ENCODE data around the gene RETREG1. TPM values are rescaled to one million over a fixed set of nuclear protein-coding genes. Genes with fewer than 3 reads are reported as not detected.

The RETREG1 gene
- total and polyA plus RNA-seq, 12 donors: 14.6 to 337 (median 216) TPM

DNA sequence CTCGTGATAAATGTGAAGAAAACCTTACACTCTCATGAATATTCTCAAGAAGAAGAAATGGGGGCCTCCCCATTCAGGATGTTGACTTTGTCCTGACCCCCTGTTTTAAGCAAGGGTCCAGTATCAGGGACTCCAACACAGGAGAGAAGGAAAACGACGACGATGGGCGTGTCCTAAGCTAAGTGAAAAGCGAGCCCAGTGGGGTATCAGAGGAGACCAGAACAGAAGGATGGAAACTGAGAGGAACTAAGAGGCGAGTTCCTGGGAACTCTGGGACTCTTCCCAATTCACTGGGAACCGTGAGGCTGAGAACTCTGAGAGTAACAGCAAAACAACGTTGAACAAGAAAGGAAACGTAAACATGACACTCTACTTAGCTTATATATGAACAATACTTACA, 14.6 kb downstream of the RETREG1 start:
- Histone ChIP-seq H3K4me1 (peaks cover 0 to 19% (median 15%) of the 10 kb centered on the region in 9 donors), H3K4me3 (no peak overlapping the region), H3K27ac (no peak overlapping the region), H3K9me3 (peaks cover 0 to 7% (median 0%) of the 10 kb centered on the region in 11 donors), H3K36me3 (peaks cover 0 to 3% (median 0%) of the 10 kb centered on the region in 9 donors), H3K27me3 (no peaks in the 10 kb centered on the region)
- TF ChIP-seq, protein P1, sequence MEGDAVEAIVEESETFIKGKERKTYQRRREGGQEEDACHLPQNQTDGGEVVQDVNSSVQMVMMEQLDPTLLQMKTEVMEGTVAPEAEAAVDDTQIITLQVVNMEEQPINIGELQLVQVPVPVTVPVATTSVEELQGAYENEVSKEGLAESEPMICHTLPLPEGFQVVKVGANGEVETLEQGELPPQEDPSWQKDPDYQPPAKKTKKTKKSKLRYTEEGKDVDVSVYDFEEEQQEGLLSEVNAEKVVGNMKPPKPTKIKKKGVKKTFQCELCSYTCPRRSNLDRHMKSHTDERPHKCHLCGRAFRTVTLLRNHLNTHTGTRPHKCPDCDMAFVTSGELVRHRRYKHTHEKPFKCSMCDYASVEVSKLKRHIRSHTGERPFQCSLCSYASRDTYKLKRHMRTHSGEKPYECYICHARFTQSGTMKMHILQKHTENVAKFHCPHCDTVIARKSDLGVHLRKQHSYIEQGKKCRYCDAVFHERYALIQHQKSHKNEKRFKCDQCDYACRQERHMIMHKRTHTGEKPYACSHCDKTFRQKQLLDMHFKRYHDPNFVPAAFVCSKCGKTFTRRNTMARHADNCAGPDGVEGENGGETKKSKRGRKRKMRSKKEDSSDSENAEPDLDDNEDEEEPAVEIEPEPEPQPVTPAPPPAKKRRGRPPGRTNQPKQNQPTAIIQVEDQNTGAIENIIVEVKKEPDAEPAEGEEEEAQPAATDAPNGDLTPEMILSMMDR (IDR thresholded peaks at IDR 0.05): no peak
- intact Hi-C loops (cut with DNase I): no loop called here
- 80% methylated on average over 10 of the region's 10 CpGs for WGBS, 2 donors
- DNase-seq (no peak), ATAC-seq (no peak)

DNA sequence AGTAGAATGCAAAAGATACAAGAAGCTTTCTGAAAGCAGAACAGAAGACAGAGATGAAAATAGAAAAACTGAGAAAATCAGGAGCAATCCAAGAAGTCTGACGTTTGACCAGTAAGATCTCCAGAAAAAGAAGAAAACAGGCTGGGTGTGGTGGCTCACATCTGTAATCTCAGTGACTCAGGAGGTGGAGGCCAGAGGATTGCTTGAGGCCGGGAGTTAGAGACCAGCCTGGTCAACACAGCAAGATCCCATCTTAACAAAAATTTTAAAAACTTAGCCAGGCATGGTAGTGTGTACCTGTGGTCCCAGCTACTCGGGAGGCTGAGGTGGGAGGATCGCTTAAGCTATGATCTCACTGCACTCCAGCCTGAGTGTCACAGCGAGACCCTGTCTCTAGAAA, 15.9 kb downstream of the RETREG1 start:
- TF ChIP-seq, protein P1 (IDR thresholded peaks at IDR 0.05): no peak
- WGBS, 2 donors: 80 to 82% methylated on average over 5 of the region's 5 CpGs
- H3K4me1 ChIP-seq: peaks cover 0 to 30% (median 23%) of the 10 kb centered on the region in 9 donors

DNA sequence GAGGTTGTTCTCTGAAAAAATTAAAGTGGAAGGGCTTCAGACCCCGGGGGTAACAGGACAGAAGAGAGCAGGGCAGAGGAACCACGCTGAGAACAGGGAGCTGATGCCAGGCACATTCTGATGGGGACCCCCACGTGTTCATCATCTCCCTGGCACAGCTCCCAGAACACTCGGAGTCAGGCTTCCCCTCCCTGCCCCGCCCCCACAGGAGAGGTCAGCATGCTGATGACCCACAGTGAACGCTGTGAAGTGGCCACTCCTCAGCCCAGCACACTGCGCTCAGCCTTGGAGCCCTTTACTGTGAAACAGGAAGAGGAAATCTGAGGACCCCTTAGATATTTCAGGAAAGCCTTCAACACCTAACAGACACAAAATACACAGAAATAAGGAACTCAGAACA, 16.4 kb downstream of the RETREG1 start:
- 5 to 8% methylated on average over 7 of the region's 7 CpGs for WGBS, 2 donors
- peak; percentile 61 to 84 for DNase-seq
- peaks cover 0 to 33% (median 25%) of the 10 kb centered on the region in 9 donors for H3K4me1 ChIP-seq

More for the DNA sequence above, 15.9 kb downstream of the RETREG1 start:
- intact Hi-C loops (cut with DNase I): no loop called here
- DNase-seq (no peak), ATAC-seq (no peak)
- peak overlapping the region in 1 of 10 donors; percentile 25 for H3K27ac ChIP-seq
- H3K4me3 ChIP-seq: no peak overlapping the region
- no peaks in the 10 kb centered on the region for H3K27me3 ChIP-seq
- H3K36me3 ChIP-seq: peaks cover 0 to 3% (median 0%) of the 10 kb centered on the region in 9 donors
- peaks cover 0 to 7% (median 0%) of the 10 kb centered on the region in 11 donors for H3K9me3 ChIP-seq

DNA sequence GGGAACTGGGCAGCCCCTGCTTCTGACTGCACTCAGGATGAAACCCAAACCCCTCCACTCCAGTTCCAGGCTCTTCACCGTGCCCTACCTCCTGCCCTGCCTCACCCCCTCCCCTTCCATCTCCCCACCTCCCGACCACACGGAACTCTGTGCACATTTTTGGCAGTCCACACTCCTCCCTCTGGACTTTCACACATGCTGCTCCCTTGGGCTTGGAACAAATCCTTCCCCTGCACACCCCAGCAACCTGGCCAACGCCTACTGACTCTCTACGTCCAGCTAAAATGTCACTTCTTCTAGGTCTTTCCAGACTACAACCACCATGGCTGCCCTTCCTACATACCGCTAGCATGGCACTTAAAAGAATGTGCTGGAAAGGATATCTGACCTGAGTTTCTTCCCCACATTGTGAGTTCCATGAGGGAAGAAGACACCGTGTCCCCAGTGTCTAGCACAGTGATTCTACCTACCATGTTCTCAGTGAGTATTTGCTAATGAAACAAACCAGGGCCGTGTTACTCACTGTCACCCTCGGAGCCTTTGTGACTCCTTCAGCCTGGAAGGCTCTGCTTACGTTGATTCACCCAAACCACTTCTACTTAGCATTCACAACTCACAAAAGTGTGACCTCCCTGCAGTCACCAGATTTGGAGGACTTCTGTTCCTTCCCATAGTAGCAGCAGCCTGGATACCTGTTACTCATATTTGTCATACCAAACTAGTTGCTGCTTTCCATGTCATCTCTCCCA, 18.7 kb downstream of the RETREG1 start:
- peak in 5 of 8 donors; percentile 7 to 56 (median 34) for ATAC-seq
- no peaks in the 10 kb centered on the region for H3K27me3 ChIP-seq
- peaks cover 3 to 40% (median 29%) of the 10 kb centered on the region in 9 donors for H3K4me1 ChIP-seq
- H3K9me3 ChIP-seq: no peaks in the 10 kb centered on the region
- 52 to 65% methylated on average over 10 of the region's 10 CpGs for WGBS, 2 donors
- no peak overlapping the region for H3K4me3 ChIP-seq
- intact Hi-C loops (cut with DNase I): no loop called here
- TF ChIP-seq, protein P1 (IDR thresholded peaks at IDR 0.05): no peak
- DNase-seq: no peak
- peaks cover 0 to 3% (median 0%) of the 10 kb centered on the region in 9 donors for H3K36me3 ChIP-seq
- peak overlapping the region in 3 of 10 donors; percentile 11 to 29 (median 22) for H3K27ac ChIP-seq

More for the DNA sequence above, 16.4 kb downstream of the RETREG1 start:
- intact Hi-C loops (cut with DNase I): no loop called here
- ATAC-seq: peak; percentile 60 to 85 (median 78)
- TF ChIP-seq, protein P1 (IDR thresholded peaks at IDR 0.05): no peak
- Histone ChIP-seq H3K4me3 (no peak overlapping the region), H3K36me3 (peaks cover 0 to 3% (median 0%) of the 10 kb centered on the region in 9 donors), H3K27me3 (no peaks in the 10 kb centered on the region), H3K9me3 (peaks cover 0 to 2% (median 0%) of the 10 kb centered on the region in 11 donors), H3K27ac (peak overlapping the region in 1 of 10 donors; percentile 25)

Data from heart right ventricle (tissue), 16 donors.